HK-2 (cell line): ENCODE measurements around the gene ACSS2.

Experiments
- DNase-seq: peaks from one replicate; pipeline ENCODE4 v3.0.0-alpha.2; 2018; ENCODE audit not compliant: unreplicated experiment

The ACSS2 gene

GRCh38 chr20:34907616-34908469 lies 31.4 kb downstream of the ACSS2 start:
- DNase-seq, result peak; percentile 77

- no peak for DNase-seq
These were observed 38.7 kb downstream of the ACSS2 start for GRCh38 chr20:34915131-34915530.

- no peak for DNase-seq
These were observed 39.5 kb downstream of the ACSS2 start for GRCh38 chr20:34915749-34916455.

GRCh38 chr20:34916774-34917354 lies 40.5 kb downstream of the ACSS2 start:
- no peak for DNase-seq

- DNase-seq, result no peak
These were observed 43.6 kb downstream of the ACSS2 start for GRCh38 chr20:34920055-34920454.

- DNase-seq, result no peak
These were observed 45.0 kb downstream of the ACSS2 start for GRCh38 chr20:34921436-34921835.

- DNase-seq, result no peak
These were observed 46.4 kb downstream of the ACSS2 start for GRCh38 chr20:34922654-34923381.

- DNase-seq, result no peak
These were observed 47.0 kb downstream of the ACSS2 start for GRCh38 chr20:34923414-34923813.

GRCh38 chr20:34925341-34925740 lies 48.9 kb downstream of the ACSS2 start:
- no peak for DNase-seq

- no peak for DNase-seq
These were observed 49.6 kb downstream of the ACSS2 start for GRCh38 chr20:34925981-34926380.

GRCh38 chr20:34926581-34926980 lies 50.2 kb downstream of the ACSS2 start:
- no peak for DNase-seq

- DNase-seq, result no peak
These were observed 51.3 kb downstream of the ACSS2 start for GRCh38 chr20:34927736-34928135.

- no peak for DNase-seq
These were observed 52.0 kb downstream of the ACSS2 start for GRCh38 chr20:34928411-34928810.

GRCh38 chr20:34931771-34932170 lies 55.4 kb downstream of the ACSS2 start:
- DNase-seq, result no peak

- no peak for DNase-seq
These were observed 62.2 kb downstream of the ACSS2 start for GRCh38 chr20:34938466-34939163.

- DNase-seq, result no peak
These were observed 63.7 kb downstream of the ACSS2 start for GRCh38 chr20:34940081-34940481.

GRCh38 chr20:34941226-34941625 lies 64.8 kb downstream of the ACSS2 start:
- DNase-seq, result no peak

- DNase-seq, result no peak
These were observed 65.9 kb downstream of the ACSS2 start for GRCh38 chr20:34942301-34942700.

GRCh38 chr20:34943808-34944567 lies 67.6 kb downstream of the ACSS2 start:
- no peak for DNase-seq

- no peak for DNase-seq
These were observed 69.1 kb downstream of the ACSS2 start for GRCh38 chr20:34945315-34946077.
